ENCODE data around the gene KRTAP5-10.
"Not testable (repeated sequence)": the region's sequence is repeated elsewhere in the genome, so short reads cannot be mapped to it uniquely, and the experiment has no call there.

- TF ChIP-seq RAD21 (CRISPR knock-in tag; conservative IDR thresholded peaks at IDR 0.05 in 1 of 2, IDR thresholded peaks at IDR 0.05 in 1 of 2); ZNF431 (CRISPR knock-in tag; IDR thresholded peaks at IDR 0.05); ZNF518B (CRISPR knock-in tag; IDR thresholded peaks at IDR 0.05); CTCF (IDR thresholded peaks at IDR 0.05 in 2 of 3, conservative IDR thresholded peaks at IDR 0.05 in 1 of 3; ENCODE audit: insufficient read depth in 2 of 3, low read depth in 1 of 3, low read length in 3 of 3); ZBTB11 (CRISPR knock-in tag; IDR thresholded peaks at IDR 0.05); MAFK (IDR thresholded peaks at IDR 0.05; ENCODE audit: low read length); ZHX1 (conservative IDR thresholded peaks at IDR 0.05; ENCODE audit: low read length); NFYB (IDR thresholded peaks at IDR 0.05; ENCODE audit: extremely low read depth, insufficient read length); L3MBTL2 (IDR thresholded peaks at IDR 0.05); PML (IDR thresholded peaks at IDR 0.05; ENCODE audit: low read length); E2F5 (CRISPR knock-in tag; IDR thresholded peaks at IDR 0.05): not testable (repeated sequence)
Observed at GRCh38 chr11:71526796-71527575, 38.4 kb upstream of the KRTAP5-10 start, which contains the start of gene KRTAP5-7.
